CD4-positive, alpha-beta T cell treated with Interleukin-6 at 100 ng/mL for 8 hours (primary cell): Measurements from ENCODE around the gene LGALS8.
A peak's percentile ranks its signal among the peaks of the same experiment; 100 is the strongest.
"Not testable (repeated sequence)": the region's sequence is repeated elsewhere in the genome, so short reads cannot be mapped to it uniquely, and the experiment has no call there.

ENCODE experiments used
- DNase-seq: peaks from one replicate; pipeline ENCODE4 v3.0.0-alpha.2; 2020; ENCODE audit warnings: mixed read lengths, low spot score

Gene LGALS8

DNA sequence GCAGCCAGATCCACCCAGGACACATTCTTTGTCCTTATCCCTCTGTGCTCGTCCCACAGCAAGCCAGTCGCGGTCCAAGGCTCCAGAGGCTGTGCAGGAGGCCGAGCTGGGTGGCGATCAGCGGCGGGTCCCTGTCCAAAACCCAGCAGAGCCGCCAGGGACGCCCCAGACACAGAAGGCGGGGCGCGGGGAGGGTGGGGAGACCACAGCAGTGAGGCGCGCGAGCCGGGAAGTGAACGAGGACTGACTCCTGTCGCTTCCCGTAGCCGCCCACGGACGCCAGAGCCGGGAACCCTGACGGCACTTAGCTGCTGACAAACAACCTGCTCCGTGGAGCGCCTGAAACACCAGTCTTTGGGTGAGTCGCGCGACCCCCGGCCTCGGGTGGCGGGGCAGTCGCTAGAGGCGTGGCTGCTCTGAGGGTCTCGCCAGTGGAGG, at the start of gene LGALS8:
TSS of gene LGALS8 (plus strand) at position 279 of the 438 bp plus-strand sequence. CDS start 2,089 bp downstream, outside the sequence.
- DNase-seq: peak; percentile 84

DNA sequence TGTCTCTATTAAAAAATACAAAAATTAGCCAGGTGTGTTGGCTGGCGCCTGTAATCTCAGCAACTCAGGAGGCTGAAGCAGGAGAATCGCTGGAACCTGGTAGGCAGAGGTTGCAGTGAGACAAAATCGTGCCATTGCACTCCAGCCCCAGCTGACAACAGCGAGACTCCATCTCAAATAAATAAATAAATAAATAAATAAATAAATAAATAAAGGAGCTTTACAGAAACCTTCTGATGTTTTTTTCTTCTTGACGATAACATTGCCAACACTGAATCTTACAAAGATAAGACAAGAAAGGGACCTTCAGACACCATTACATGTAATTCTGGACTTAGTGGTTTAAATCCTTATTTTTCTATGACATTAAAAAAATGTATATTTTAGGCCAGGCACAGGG, 47.8 kb upstream of the LGALS8 start:
- no peak for DNase-seq

DNA sequence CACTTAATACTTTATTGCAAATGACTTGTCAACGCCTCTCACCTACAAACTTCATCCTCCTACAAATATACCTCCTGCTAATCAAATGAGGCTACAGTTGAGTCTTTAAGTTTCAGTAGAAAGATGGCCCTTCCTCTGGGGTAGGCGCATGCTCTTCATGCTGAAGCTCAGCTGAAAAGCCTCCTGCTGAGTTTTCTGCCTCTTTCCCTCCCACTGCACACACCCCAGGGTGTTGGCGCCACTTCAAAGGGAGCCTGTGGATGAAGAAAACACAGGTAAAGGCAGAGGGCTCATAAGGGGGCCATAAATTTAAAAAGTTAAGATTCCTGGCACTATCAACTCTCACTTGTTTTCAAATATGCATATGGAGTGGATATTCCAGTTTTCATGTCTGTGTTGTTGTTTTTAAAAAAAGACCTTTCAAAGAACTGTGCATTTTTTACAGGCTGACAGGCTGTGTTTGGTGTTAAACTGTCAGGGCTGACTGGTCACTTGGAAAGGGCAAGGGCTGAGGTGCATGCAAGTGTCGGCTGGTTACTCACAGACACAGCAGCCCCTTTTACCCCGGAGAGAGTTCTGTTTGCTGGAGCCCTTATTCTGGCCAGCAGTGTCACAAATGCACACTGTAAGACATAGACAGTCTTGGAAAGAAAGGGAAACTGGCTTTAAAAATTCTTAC, 42.9 kb upstream of the LGALS8 start:
- DNase-seq: no peak

DNA sequence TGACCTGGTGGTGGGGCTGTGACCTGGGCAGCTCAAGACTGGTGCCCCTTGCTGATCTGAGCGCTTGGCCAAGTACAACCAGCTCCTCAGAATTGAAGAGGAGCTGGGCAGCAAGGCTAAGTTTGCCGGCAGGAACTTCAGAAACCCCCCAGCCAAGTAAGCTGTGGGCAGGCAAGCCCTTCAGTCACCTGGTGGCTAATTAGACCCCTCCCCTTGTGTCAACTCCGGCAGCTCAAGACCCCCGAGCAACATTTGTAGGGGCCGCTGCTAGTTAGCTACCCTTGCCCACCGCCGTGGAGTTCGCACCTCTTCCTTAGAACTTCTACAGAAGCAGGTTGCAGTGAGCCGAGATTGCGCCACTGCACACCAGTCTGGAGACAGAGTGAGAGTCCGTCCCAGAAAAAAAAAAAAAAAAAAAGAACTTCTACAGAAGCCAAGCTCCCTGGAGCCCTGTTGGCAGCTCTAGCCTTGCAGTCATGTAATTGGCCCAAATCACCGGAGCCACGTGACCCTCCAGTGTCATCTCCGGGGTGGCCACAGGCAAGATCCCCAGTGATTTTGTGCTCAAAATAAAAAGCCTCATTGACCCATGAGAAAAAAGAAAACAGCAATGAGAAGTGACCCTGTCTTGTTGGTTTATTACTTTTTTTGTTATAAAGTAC, 39.3 kb upstream of the LGALS8 start:
- DNase-seq: no peak

DNA sequence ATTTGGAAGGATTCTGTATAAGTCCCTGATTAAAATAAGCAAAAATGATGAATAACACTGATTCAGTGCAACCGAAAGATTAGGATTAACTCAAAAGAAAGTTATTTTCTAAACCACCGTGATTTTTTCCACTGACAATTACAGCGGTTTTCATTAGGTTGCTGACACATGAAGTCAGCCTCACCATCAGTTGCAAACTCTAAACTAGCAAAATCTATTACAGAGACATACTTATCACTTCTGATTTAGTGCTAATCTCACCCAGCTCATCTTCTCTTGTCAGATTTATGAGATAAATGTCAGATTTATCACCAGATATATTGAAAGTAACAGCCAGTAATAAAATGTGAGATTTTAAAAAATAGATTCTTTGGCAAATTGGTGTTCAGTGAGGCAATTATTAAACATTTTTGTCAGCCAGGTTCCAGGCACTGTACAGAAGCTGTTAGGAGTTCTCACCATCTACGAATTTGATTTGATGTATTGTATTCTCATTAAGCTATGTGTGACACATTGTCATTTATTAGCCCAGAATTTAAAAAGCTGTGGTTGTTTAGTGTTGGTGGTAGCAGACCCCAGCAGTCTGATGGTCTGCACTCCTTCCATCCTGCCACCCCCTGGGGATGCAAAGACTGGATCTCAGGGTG, 37.3 kb upstream of the LGALS8 start:
- no peak for DNase-seq

DNA sequence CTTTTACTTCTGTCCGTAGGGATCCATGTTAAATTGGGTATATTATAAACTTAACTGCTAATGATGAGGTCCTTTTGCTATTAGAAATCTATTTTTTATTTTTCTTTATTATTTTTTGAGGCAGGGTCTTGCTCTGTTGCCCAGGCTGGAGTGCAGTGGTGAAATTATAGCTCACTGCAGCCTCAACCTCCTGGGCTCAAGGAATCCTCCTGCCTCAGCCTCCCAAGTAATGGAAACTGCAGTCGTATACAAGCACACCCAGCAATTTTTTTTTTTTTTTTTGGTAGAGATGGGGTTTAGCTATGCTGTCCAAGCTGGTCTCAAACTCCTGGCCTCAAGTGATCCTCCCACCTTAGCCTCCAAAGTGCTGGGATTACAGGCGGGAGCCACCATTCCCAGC, 34.6 kb upstream of the LGALS8 start:
- DNase-seq: not testable (repeated sequence)

DNA sequence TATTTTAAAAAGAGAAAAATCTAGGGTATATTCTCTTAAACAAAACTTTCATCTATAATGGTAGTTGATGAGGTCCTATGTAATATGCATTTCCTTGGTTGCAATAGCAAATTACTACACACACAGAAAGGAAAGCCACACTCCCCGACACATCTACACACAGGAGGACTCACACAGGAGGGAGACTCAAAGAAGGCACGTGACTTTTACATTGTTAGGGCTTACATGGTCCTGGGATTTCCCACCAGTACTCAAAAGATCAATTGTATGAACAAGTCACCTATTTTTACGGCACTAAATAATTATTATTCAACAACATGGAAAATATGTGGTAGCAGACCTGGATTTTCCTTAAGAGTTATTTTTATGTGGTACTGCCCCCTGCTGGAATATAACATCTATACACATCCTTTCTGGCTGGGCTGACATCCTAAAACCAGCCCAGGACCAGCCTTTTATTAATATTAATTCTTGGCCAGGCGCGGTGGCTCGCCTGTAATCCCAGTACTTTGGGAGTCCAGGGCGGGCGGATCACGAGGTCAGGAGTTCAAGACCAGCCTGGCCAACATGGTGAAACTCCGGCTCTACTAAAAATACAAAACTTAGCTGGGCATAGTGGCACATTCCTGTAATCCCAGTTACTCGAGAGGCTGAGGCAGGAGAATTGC, 33.9 kb upstream of the LGALS8 start:
- DNase-seq: peak; percentile 38

DNA sequence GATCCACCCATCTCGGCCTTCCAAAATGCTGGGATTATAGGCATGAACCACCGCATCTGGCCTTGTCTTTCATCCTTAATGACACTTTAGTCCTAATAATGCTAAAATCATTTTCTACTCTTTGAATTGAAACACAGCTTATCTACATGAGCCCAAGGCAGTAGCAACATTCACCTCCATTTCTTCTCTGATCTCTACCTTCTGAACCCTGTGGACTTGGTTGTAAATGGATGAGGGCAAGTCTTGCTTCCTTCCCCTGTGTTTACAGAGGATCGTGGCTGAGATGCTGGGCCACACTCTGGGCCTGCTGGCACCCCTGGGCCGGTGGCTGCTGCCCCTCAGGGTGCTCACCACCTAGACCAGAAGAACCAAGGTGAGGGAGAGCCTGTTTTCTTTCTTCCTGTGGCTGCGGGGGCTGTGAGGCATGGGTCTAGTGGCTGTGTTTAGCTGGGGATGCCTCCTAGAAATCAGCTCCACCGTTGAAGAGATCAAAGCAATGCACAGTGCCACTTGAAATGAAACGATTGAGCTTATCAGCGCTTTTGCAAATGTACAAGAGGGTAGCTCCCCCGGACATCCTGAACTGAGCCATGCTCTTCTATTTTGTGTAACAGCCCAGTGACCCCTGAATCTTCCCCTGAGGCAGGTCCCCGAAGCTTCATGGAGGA, 32.2 kb upstream of the LGALS8 start:
- no peak for DNase-seq

DNA sequence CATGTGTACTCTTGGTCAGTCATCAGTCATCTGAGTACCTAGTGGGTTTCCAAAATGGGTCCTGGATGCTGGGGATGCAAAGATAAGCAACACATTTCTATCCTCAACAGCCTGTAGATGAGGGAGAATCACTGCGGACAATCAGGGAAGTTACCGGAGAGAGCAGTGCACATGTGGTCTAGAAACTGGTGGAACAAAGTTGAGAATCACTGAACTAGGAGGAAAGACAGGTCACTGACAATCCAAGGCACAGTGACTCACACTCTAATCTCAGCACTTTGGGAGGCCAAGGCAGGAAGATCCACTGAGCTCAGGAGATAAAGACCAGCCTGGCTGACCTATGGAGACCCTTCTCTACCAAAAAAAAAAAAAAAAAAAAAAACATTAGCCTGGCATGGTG, 31.4 kb upstream of the LGALS8 start:
- DNase-seq: no peak

DNA sequence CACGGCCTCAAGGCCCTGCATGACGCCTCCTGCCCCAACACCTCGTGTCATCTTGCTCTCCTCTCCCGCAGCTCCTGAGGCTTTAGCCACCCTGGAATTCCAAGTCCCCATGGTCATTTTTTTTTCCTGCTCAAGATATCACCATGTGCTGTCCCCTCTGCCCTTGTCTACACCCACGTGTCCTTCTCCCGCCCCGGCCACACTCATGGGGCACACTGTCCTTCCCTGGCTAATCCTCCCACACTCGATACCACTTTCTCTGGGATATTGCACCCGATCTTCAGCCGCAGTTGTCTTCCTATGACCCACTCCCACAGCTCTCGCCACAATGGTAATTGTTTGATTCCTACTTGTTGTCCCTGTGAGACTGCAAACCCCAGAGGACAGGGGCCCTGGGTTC, 29.7 kb upstream of the LGALS8 start:
- no peak for DNase-seq

DNA sequence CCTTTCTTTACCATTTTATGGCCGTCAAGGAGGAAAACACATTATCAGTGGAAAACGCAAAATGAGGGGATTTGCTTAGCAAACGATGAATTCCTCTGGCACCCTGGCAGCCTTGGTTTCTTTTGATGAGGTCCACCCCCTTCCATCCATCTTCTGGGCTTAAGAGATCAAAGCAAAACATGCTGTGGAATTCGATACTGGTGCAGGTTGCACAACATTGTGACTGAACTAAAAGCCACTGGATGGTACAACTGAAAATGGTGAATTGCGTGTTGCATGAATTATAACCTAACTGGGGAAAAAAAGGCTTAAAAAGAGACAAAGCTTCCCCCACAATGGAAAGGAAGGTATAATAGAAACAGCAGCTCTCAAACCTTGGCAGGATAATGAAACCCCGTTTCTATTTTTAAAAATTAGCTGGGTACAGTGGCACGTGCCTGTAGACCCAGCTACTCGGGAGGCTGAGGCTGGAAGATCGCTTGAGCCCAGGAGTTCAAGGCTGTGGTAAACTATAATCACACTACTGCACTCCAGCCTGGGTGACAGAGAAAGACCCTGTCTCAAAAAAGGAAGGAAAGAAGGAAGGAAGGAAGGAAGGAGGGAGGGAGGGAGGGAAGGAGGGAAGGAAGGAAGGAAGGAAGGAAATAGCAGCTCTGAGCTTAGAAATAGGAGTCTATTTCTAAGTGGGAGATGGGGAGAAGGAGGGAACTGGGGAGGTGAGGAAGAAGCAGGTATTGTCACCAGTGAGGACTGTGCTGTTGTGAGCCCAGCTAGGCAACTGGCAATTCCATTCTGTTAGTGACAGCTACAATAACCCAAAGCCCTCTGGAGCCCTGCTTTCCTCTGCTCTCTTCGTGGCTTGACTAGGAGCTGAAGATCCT, 29.0 kb upstream of the LGALS8 start:
- DNase-seq: no peak

DNA sequence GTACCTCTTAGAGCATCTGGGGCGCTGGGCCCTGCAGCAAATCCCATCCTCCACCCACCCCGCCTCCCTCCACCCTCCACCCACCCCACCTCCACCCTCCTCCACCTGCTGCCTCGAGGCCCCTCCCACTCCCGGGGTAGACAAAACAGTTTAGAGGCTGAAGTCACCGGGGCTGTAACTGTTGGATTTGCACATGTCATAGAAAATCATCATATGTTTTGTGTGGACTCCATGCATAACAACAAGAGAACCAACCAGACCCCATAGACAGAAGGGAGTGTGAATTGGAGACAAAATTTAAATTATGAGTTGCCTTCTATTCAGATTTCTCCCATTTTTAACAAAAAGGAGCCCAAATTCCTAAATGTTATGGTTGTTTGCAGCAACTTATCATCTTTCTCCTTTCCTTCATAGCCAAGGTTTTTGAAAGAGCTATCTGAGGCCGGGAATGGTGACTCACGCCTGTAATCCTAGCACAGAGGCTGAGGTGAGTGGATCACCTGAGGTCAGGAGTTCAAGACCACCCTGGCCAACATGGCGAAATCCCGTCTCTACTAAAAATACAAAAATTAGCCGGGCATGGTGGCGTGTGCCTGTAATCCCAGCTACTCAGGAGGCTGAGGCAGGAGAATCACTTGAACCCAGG, 28.2 kb upstream of the LGALS8 start:
- no peak for DNase-seq

DNA sequence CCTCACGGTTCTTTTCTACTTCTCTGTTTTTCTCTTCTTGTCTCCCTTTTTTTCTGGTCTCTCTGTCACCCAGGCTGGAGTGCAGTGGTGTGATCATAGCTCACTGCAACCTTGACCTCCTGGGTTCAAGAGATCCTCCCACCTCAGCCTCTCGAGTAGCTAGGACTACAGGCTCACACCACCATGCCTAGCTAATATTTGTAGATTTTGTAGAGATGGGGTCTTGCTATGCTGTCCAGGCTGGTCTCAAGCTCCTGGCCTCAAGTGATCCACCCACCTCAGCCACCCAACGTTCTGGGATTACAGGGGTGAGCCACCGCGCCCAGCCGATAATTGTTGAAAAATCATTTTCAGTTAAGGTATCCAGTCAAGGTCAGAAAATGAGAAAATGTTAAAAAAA, 25.9 kb upstream of the LGALS8 start:
- DNase-seq: no peak

DNA sequence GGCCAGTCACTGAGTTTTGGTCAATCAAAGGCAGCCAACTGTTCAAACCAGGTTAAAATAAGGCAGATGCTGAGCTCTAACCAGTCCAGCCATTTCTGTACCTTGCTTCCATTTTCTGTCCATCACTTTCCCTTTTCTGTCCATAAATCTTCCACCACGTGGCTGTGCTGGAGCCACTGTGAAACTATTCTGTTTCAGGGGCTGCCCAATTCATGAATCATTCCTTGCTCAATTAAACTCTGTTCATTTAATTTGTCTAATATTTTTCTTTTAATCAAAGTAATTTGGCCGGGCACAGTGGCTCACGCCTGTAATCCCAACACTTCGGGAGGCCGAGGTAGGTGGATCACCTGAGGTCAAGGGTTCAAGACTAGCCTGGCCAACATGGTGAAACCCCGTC, 22.7 kb upstream of the LGALS8 start:
- DNase-seq: no peak

DNA sequence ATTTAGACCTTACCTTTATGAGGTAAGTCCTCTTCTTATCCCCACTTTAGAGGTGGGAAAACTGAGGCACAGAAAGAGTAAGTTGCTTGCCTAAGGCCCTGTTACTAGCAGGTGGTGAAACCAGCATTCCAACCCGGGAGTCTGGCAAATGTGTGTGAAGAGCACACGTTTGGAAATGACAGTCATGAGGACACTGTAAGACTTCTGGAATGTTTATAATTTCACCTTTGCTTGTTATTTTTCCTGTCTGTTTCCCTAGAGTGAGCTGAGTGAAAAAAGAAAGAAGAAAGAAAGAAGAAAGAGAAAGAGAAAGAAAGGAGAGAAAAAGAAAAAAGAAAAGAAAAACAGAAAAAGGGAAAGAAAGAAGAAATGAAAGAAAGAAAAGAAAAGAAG, 21.2 kb upstream of the LGALS8 start:
- DNase-seq: no peak

DNA sequence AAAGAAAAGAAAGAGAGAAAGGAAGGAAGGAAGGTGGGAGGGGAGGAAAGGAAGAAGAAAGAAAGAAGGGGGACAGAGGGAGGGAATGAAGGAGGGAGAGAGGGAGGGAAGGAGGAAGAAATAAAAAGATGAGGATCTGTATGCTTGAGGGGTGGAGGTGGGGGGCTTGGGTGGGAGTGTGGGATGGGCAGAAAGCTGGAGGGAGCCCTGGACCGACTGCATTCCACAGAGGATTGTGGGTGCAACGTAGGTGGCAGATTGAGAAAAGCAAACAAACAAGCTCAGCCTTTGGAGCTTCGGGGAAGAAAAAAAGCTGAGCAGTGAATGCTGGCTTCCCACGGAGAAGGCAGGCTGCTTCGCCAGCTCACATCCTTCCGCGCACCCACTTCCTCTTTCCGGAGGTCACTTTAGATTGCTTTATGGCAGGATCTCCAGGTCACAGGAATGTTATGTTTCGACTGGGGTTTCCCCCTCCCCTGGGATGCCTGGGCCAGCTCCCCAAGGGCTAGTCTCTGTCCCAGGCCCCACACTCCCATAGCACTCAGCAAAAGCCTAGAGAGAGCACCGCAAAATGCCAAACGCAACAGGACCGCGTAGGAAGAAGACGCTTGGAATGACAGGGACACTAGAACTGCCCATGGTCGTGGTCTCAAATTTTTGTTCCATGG, 20.7 kb upstream of the LGALS8 start:
- DNase-seq: peak; percentile 11

DNA sequence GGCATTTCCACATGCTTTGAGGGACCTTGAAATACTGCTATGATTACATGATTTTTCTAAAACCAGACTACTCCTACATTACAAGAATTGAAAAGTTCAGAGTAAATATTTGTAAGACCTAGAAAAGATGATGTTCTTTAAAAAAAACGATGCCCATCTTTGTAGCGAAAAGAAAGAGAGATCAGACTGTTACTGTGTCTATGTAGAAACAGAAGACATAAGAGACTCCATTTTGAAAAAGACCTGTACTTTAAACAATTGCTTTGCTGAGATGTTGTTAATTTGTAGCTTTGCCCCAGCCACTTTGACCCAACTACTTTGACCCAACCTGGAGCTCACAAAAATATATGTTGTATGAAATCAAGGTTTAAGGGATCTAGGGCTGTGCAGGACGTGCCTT, 19.4 kb upstream of the LGALS8 start:
- DNase-seq: not testable (repeated sequence)

DNA sequence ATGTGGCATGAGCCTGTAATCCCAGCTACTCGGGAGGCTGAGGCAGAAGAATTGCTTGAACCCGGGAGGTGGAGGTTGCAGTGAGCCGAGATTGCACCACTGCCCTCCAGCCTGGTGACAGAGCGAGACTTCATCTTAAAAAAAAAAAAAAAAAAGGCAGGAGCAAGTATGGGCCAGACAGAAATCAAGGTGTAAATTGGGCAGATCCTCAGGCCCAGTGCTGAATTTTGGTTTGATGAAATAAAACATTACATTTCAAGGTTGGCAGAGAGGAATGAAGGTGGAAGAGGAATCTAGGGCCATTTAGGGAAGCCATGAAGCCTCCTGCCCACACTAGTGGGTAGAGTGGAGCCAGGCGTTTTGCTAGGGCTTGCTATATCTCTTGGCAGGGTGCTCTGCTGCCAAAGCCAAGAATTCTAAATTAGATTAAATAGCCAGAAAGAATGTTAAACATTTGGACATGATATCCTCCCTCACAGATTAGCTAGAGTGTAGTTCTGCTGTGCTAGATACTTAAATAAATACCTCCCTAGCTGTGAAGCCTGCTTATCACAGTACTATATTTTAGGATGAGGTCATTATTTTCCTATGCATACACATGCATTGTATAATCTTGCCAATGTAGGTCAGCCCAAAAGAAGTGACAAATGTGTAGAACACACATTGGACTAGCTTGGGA, 16.6 kb upstream of the LGALS8 start:
- DNase-seq: no peak

DNA sequence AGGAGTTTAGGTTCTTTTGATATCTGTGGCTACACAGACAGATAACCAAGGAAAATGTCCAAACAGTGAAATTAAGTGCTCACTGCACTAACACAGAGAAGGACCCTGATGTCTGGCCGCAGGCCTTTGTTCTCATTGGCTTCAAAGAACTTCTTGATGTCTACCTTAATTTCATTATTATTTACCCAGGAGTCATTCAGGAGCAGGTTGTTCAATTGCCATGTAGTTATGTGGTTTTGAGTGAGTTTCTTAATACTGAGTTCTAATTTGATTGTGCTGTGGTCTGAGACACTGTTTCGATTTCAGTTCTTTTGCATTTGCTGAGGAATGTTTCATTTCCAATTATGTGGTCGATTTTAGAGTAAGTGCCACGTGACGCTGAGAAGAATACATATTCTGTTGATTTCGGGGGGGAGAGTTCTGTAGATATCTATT, 15.2 kb upstream of the LGALS8 start:
- DNase-seq: no peak

DNA sequence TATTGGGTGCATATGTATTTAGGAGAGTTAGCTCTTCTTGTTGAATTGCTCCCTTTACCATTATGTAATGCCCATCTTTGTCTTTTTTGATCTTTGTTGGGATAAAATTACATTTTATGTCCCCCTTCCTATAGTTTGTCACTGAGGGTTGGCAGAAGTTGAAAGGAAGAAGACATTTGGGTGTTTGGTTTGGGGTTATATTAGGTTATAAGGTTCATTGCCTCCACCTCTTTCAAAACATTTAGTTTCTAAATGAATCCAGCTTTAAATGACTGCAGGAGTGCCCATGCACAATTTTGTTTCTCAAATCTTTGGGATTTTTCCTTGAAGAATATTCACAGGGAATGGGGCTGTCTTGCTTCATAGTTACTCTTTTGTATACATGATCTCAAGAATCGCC, 14.6 kb upstream of the LGALS8 start:
- DNase-seq: no peak
